Measurements from ENCODE around the gene MTMR10. TPM values are rescaled to one million over a fixed set of nuclear protein-coding genes. Genes with fewer than 3 reads are reported as not detected.
A peak's percentile ranks its signal among the peaks of the same experiment; 100 is the strongest.

The MTMR10 gene
- total RNA-seq, 2 experiments from 2014 or later: 41.2 to 42.0 TPM

DNA sequence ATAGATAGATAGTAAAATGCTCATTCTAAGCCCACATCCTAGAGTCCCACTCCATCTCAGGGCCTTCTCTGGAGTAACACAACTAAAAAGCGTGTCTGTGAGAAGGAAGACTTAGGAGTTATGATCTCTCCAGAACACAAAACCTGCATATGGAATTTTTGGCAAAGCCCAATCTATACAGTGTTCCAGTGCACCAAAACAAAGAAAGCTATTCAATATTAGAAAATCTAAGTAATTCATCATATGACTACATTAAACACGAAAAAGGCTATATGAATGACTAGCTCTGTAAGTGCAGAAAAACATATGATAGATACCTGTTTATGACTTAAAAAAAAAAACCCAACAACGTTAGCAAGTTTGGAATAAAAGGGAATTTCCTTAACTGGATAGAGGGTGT is 27.7 kb downstream of the MTMR10 start:
- Mint-ChIP-seq H3K4me1 (ENCODE audit: low read depth) (peaks cover 31% of the 10 kb centered on the region), H3K27me3 (no peaks in the 10 kb centered on the region), H3K9me3 (no peaks in the 10 kb centered on the region), H3K36me3 (ENCODE audit: low read depth) (peaks cover 79% of the 10 kb centered on the region), H3K4me3 (no peak overlapping the region), H3K27ac (no peak overlapping the region)
- no peak for DNase-seq
- ATAC-seq (ENCODE audit: poor library complexity): no peak
- H3K27me3 ChIP-seq (ENCODE audit: control insufficient read depth in 1 of 2, insufficient read depth in 2 of 2, low read length in 2 of 2): no peaks in the 10 kb centered on the region
- no peak overlapping the region for H3K27ac ChIP-seq (ENCODE audit: low read depth in 1 of 2, low read length in 2 of 2)
- TF ChIP-seq, protein P1, sequence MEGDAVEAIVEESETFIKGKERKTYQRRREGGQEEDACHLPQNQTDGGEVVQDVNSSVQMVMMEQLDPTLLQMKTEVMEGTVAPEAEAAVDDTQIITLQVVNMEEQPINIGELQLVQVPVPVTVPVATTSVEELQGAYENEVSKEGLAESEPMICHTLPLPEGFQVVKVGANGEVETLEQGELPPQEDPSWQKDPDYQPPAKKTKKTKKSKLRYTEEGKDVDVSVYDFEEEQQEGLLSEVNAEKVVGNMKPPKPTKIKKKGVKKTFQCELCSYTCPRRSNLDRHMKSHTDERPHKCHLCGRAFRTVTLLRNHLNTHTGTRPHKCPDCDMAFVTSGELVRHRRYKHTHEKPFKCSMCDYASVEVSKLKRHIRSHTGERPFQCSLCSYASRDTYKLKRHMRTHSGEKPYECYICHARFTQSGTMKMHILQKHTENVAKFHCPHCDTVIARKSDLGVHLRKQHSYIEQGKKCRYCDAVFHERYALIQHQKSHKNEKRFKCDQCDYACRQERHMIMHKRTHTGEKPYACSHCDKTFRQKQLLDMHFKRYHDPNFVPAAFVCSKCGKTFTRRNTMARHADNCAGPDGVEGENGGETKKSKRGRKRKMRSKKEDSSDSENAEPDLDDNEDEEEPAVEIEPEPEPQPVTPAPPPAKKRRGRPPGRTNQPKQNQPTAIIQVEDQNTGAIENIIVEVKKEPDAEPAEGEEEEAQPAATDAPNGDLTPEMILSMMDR (IDR thresholded peaks at IDR 0.05): no peak
- no peaks in the 10 kb centered on the region for H3K9me3 ChIP-seq (ENCODE audit: control insufficient read depth in 1 of 2, insufficient read depth in 1 of 2, low read length in 2 of 2)
- ChIA-PET CTCF (interaction anchor here (1.3 to 1.7 kb wide), 2 partner anchors 17 to 46 kb away, joined by 3 read pairs; no protein-coding TSS in a partner anchor), POLR2A (no interaction called here)
- intact Hi-C loops (cut with DNase I, micrococcal nuclease): no loop called here
- no peak overlapping the region for H3K4me3 ChIP-seq (ENCODE audit: low read length)
- peaks cover 50% of the 10 kb centered on the region for H3K36me3 ChIP-seq (ENCODE audit: insufficient read depth, low read length)
- peaks cover 4% of the 10 kb centered on the region for H3K4me1 ChIP-seq (ENCODE audit: insufficient read depth, low read length)

- ATAC-seq (ENCODE audit: poor library complexity) (no peak), DNase-seq (peak in 1 of 14 experiments; percentile 15)
- peak overlapping the region; percentile 4 for H3K4me3 Mint-ChIP-seq
- Histone ChIP-seq H3K4me3 (ENCODE audit: low read length) (no peak overlapping the region), H3K27ac (ENCODE audit: low read depth in 1 of 2, low read length in 2 of 2) (no peak overlapping the region), H3K36me3 (ENCODE audit: insufficient read depth, low read length) (peaks cover 60% of the 10 kb centered on the region), H3K4me1 (ENCODE audit: insufficient read depth, low read length) (peaks cover 4% of the 10 kb centered on the region), H3K27me3 (ENCODE audit: control insufficient read depth in 1 of 2, insufficient read depth in 2 of 2, low read length in 2 of 2) (no peaks in the 10 kb centered on the region), H3K9me3 (ENCODE audit: control insufficient read depth in 1 of 2, insufficient read depth in 1 of 2, low read length in 2 of 2) (no peaks in the 10 kb centered on the region)
- TF ChIP-seq, protein P1 (IDR thresholded peaks at IDR 0.05): no peak
- intact Hi-C loops (cut with DNase I, micrococcal nuclease): no loop called here
- ChIA-PET CTCF (no interaction called here), POLR2A (interaction anchor here (0.6 to 1.0 kb wide), 2 partner anchors 16 to 62 kb away, joined by 3 read pairs; no protein-coding TSS in a partner anchor)
- H3K9me3 Mint-ChIP-seq: no peaks in the 10 kb centered on the region
- peaks cover 88% of the 10 kb centered on the region for H3K36me3 Mint-ChIP-seq (ENCODE audit: low read depth)
- peaks cover 31% of the 10 kb centered on the region for H3K4me1 Mint-ChIP-seq (ENCODE audit: low read depth)
- H3K27me3 Mint-ChIP-seq: no peaks in the 10 kb centered on the region
- peak overlapping the region; percentile 70 for H3K27ac Mint-ChIP-seq
These were observed 28.8 kb downstream of the MTMR10 start for GRCh38 chr15:30962659-30963058.

DNA sequence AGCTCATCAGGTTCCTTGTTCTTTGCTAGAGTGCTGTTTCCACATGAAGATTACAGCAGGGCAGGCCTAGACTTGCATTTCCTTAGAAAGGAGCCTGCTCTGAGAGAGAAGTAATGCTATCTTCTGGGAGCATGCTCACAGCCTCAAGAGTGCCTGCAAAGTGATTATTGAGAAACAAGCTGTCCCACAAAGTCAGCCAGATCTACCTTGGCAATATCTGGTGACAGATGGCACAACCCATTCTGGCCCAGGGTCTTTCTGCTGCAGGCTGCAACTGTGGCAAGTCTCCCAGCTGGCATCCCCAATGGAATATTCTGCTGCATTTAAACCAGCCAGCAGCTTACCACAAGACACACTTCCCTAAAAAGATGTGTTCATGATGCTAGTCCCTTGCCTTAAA is 29.3 kb downstream of the MTMR10 start:
- intact Hi-C loops (cut with DNase I, micrococcal nuclease): no loop called here
- Histone ChIP-seq H3K4me1 (ENCODE audit: insufficient read depth, low read length) (peaks cover 4% of the 10 kb centered on the region), H3K36me3 (ENCODE audit: insufficient read depth, low read length) (peaks cover 66% of the 10 kb centered on the region), H3K27ac (ENCODE audit: low read depth in 1 of 2, low read length in 2 of 2) (no peak overlapping the region), H3K27me3 (ENCODE audit: control insufficient read depth in 1 of 2, insufficient read depth in 2 of 2, low read length in 2 of 2) (no peaks in the 10 kb centered on the region), H3K9me3 (ENCODE audit: control insufficient read depth in 1 of 2, insufficient read depth in 1 of 2, low read length in 2 of 2) (no peaks in the 10 kb centered on the region), H3K4me3 (ENCODE audit: low read length) (no peak overlapping the region)
- no peak overlapping the region for H3K4me3 Mint-ChIP-seq
- ChIA-PET POLR2A (interaction anchor here (0.6 to 1.0 kb wide), 2 partner anchors 16 to 62 kb away, joined by 3 read pairs; no protein-coding TSS in a partner anchor), CTCF (no interaction called here)
- H3K27ac Mint-ChIP-seq: peak overlapping the region; percentile 70
- no peak for ATAC-seq (ENCODE audit: poor library complexity)
- peaks cover 31% of the 10 kb centered on the region for H3K4me1 Mint-ChIP-seq (ENCODE audit: low read depth)
- peaks cover 89% of the 10 kb centered on the region for H3K36me3 Mint-ChIP-seq (ENCODE audit: low read depth)
- no peak for DNase-seq
- no peaks in the 10 kb centered on the region for H3K27me3 Mint-ChIP-seq
- TF ChIP-seq, protein P1 (IDR thresholded peaks at IDR 0.05): no peak
- no peaks in the 10 kb centered on the region for H3K9me3 Mint-ChIP-seq
